Measurements from ENCODE around the gene JPT2.

- no peak for TF ChIP-seq CTCF (IDR thresholded peaks at IDR 0.05 in 8 of 11, conservative IDR thresholded peaks at IDR 0.05 in 3 of 11)
- no peak for TF ChIP-seq POLR2AphosphoS5 (IDR thresholded peaks at IDR 0.05)
- no peak for TF ChIP-seq POLR2A (IDR thresholded peaks at IDR 0.05)
These were observed 36.8 kb upstream of the JPT2 start for GRCh38 chr16:1641261-1641660.
